Measurements from ENCODE around the gene PKLR. TPM values are rescaled to one million over a fixed set of nuclear protein-coding genes. Genes with fewer than 3 reads are reported as not detected.

Gene PKLR
- polyA plus RNA-seq, 1 of the 3 experiments (the other 2 are of a cell fraction): not detected

GRCh38 chr1:155251566-155251965, 49.7 kb downstream of the PKLR start:
- Histone ChIP-seq H2AFZ (ENCODE audit: low read depth) (no peak overlapping the region), H3K9me3 (no peaks in the 10 kb centered on the region), H4K20me1 (ENCODE audit: insufficient read depth) (no peaks in the 10 kb centered on the region), H3K4me1 (ENCODE audit: control insufficient read depth in 1 of 2, insufficient read depth in 2 of 2, low read depth in 1 of 2, low read length in 1 of 2) (peaks cover 0 to 20% of the 10 kb centered on the region in 2 experiments; a peak in 1 of 4 replicates), H3K79me2 (ENCODE audit: insufficient read depth) (peaks cover 23% of the 10 kb centered on the region), H3K9ac (no peak overlapping the region), H3K27ac (ENCODE audit: low read depth in 2 of 2, low read length in 1 of 2) (no peak overlapping the region; a peak in 1 of 4 replicates), H3K4me3 (ENCODE audit: low read depth in 2 of 2, low read length in 1 of 2) (no peak overlapping the region), H3K36me3 (replicated peaks in 1 of 2; ENCODE audit: control insufficient read depth in 1 of 2, insufficient read depth in 2 of 2, low read length in 1 of 2) (peaks cover 9 to 25% of the 10 kb centered on the region in 2 experiments), H3K4me2 (no peak overlapping the region), H3K9me2 (no peaks in the 10 kb centered on the region), H3K27me3 (ENCODE audit: insufficient read depth) (no peaks in the 10 kb centered on the region), H3F3A (replicated peaks; ENCODE audit: insufficient read depth) (peaks cover 20% of the 10 kb centered on the region)
- ChIA-PET POLR2A (interaction anchor here (0.6 to 2.9 kb wide), 4 partner anchors 8 to 57 kb away, joined by 3 to 11 read pairs (median 4); partner anchors contain the start of genes FDPS and SCAMP3), CTCF (interaction anchor here (0.7 to 13.3 kb wide), 33 partner anchors 9 to 739 kb away, joined by 3 to 184 read pairs (median 9); partner anchors contain the start of genes CLK2, FDPS, HCN3 and KRTCAP2)
- TF ChIP-seq MEF2A (IDR thresholded peaks at IDR 0.05; ENCODE audit: borderline replicate concordance, low read depth) (no peak), FOSL2 (IDR thresholded peaks at IDR 0.05; ENCODE audit: borderline replicate concordance, low read depth) (no peak), GATA2 (CRISPR knock-in tag; IDR thresholded peaks at IDR 0.05) (no peak), USF2 (IDR thresholded peaks at IDR 0.05; ENCODE audit: borderline replicate concordance, low read depth, low read length) (no peak), IRF3 (IDR thresholded peaks at IDR 0.05; ENCODE audit: low read depth, low read length) (no peak), EZH2phosphoT487 (IDR thresholded peaks at IDR 0.05; ENCODE audit: borderline replicate concordance, low read depth) (no peak), TCF12 (IDR thresholded peaks at IDR 0.05) (no peak)
- TF ChIP-seq, protein P1, sequence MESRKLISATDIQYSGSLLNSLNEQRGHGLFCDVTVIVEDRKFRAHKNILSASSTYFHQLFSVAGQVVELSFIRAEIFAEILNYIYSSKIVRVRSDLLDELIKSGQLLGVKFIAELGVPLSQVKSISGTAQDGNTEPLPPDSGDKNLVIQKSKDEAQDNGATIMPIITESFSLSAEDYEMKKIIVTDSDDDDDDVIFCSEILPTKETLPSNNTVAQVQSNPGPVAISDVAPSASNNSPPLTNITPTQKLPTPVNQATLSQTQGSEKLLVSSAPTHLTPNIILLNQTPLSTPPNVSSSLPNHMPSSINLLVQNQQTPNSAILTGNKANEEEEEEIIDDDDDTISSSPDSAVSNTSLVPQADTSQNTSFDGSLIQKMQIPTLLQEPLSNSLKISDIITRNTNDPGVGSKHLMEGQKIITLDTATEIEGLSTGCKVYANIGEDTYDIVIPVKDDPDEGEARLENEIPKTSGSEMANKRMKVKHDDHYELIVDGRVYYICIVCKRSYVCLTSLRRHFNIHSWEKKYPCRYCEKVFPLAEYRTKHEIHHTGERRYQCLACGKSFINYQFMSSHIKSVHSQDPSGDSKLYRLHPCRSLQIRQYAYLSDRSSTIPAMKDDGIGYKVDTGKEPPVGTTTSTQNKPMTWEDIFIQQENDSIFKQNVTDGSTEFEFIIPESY (IDR thresholded peaks at IDR 0.05; ENCODE audit: borderline replicate concordance, low read depth): no peak
- DNase-seq: no peak
- WGBS (ENCODE audit: low lambda C conversion rate): 93% methylated on average over 6 of the region's 7 CpGs

GRCh38 chr1:155250633-155251449, 50.4 kb downstream of the PKLR start:
- no peaks in the 10 kb centered on the region for H3K9me2 ChIP-seq
- no peak overlapping the region for H3K9ac ChIP-seq
- H3K4me3 ChIP-seq (ENCODE audit: low read depth in 2 of 2, low read length in 1 of 2): peak overlapping the region in 1 of 2 experiments; percentile 52; a peak in 1 of 4 replicates
- H3K79me2 ChIP-seq (ENCODE audit: insufficient read depth): peaks cover 23% of the 10 kb centered on the region
- POLR2A ChIA-PET: interaction anchor here (1.6 to 2.9 kb wide), 3 partner anchors 11 to 57 kb away, joined by 4 to 11 read pairs (median 5); partner anchors contain the start of genes FDPS and SCAMP3
- no peaks in the 10 kb centered on the region for H3K9me3 ChIP-seq
- H3K36me3 ChIP-seq (replicated peaks in 1 of 2; ENCODE audit: control insufficient read depth in 1 of 2, insufficient read depth in 2 of 2, low read length in 1 of 2): peaks cover 9 to 26% of the 10 kb centered on the region in 2 experiments
- 48% methylated on average over 12 of the region's 23 CpGs for WGBS (ENCODE audit: low lambda C conversion rate)
- H4K20me1 ChIP-seq (ENCODE audit: insufficient read depth): no peaks in the 10 kb centered on the region
- DNase-seq: peak; percentile 98
- no peak overlapping the region for H2AFZ ChIP-seq (ENCODE audit: low read depth)
- CTCF ChIA-PET: interaction anchor here (0.6 to 13.3 kb wide), 63 partner anchors 10 to 869 kb away, joined by 3 to 184 read pairs (median 5); partner anchors contain the start of genes CLK2, FDPS, HCN3 and KRTCAP2
- H3K4me1 ChIP-seq (ENCODE audit: control insufficient read depth in 1 of 2, insufficient read depth in 2 of 2, low read depth in 1 of 2, low read length in 1 of 2): peaks cover 0 to 17% of the 10 kb centered on the region in 2 experiments; a peak in 1 of 4 replicates
- no peaks in the 10 kb centered on the region for H3K27me3 ChIP-seq (ENCODE audit: insufficient read depth)
- no peak overlapping the region for H3K4me2 ChIP-seq
- H3K27ac ChIP-seq (ENCODE audit: low read depth in 2 of 2, low read length in 1 of 2): peak overlapping the region; percentile 7 to 41; a peak in 2 of 4 replicates
- peaks cover 18% of the 10 kb centered on the region for H3F3A ChIP-seq (replicated peaks; ENCODE audit: insufficient read depth)
- TF ChIP-seq MXI1 (IDR thresholded peaks at IDR 0.05; ENCODE audit: low read depth, low read length) (peak; percentile 72), POLR2AphosphoS5 (IDR thresholded peaks at IDR 0.05; ENCODE audit: low read depth, low read length) (no peak), GABPA (IDR thresholded peaks at IDR 0.05; ENCODE audit: low read depth) (no peak), RAD21 (IDR thresholded peaks at IDR 0.05; ENCODE audit: low read length) (peak; percentile 90), ELF1 (IDR thresholded peaks at IDR 0.05) (no peak), RCOR1 (IDR thresholded peaks at IDR 0.05; ENCODE audit: low read length) (peak; percentile 66), PBX3 (IDR thresholded peaks at IDR 0.05) (no peak), NRF1 (IDR thresholded peaks at IDR 0.05; ENCODE audit: low read depth, low read length) (no peak), TEAD4 (IDR thresholded peaks at IDR 0.05; ENCODE audit: borderline replicate concordance, insufficient read depth) (no peak), TAF1 (IDR thresholded peaks at IDR 0.05; ENCODE audit: borderline replicate concordance, low read depth, low read length) (peak; percentile 21; the same call in 1 of the 2 replicates), CTCF (IDR thresholded peaks at IDR 0.05) (peak; percentile 99), TCF12 (IDR thresholded peaks at IDR 0.05) (no peak)
